HG02943 (cell line): ENCODE results near the gene GALK2.

Experiments used
- ATAC-seq: cut with Tn5 transposase; IDR thresholded peaks from one replicate; pipeline ENCODE4 v1.9.1; 2021; ENCODE audit warnings: mild to moderate bottlenecking, low read depth, moderate library complexity; ENCODE audit not compliant: unreplicated experiment

Gene GALK2

DNA sequence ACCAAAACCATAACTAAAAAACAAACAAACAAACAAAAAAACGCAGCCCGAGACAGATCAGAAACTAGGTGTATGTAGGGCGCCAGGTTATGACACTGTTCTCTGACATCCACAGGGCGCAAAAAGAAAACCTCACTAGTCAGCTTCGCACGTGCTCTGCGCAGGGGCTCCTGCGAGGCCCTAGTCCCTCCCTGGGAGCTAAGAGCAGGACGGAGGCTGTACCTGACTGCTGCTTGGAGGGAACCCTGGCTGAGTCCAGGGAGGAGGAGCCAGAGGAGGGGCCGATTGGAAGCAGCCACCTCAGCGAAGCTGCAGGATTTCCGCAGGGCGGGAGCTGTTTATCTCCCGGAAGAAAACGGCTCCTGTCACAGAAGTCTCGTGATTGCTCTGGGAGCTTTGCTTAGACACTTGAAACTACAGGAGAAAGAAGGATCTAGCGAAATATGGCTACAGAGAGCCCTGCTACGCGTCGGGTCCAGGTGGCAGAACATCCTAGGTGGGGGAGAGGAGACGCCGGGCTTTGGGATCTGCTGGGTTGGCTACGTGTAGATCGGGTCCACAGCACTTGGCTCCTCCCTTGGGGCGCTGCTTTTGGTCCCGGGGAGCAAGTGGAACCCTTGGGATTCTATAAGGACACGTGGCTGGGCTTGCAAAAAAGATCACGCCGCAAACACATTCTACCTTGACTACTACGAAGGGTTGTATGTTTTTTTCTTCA, at the start of gene GALK2:
GALK2 (plus strand) TSS at position 368 of the 718 bp plus-strand sequence; CDS start at position 444, 76 bp downstream.
- ATAC-seq: peak; percentile 87

DNA sequence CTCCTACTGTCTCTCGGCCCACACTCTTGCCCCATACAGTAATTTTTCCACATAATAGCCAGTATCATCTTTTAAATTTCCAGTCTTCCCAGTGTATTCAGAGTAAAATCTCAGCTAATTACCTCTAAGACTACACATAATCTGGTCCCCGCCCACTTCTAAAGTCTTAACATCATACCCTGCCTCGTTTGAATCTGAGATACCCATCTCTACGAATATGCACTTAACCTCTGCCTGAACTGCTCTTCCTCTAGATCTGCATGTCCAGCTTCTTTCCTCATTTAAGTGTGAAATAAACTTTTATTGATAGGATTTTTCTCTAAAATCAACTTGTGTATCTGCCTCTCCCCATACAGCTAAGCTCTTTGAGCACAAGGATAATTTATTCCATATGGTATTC, 49.2 kb upstream of the GALK2 start:
- ATAC-seq: no peak

DNA sequence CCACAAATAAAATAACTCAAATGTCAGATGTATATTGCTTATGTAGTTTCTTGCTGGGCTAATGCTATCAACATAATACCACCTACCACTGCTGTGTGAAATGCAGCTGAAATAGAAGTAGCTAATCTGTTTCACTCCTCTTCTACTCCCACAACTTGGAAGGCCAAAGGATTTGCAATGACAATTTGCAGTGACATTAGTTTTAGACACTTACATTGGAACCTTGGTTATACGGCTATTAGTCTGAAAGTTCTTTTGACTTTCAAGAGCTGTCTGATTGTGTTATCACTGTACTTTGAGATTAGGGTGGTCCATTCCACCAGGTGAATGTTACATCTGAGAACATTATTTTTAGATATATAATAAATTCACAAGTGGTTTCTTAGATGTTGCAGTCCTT, 48.1 kb upstream of the GALK2 start:
- no peak for ATAC-seq

DNA sequence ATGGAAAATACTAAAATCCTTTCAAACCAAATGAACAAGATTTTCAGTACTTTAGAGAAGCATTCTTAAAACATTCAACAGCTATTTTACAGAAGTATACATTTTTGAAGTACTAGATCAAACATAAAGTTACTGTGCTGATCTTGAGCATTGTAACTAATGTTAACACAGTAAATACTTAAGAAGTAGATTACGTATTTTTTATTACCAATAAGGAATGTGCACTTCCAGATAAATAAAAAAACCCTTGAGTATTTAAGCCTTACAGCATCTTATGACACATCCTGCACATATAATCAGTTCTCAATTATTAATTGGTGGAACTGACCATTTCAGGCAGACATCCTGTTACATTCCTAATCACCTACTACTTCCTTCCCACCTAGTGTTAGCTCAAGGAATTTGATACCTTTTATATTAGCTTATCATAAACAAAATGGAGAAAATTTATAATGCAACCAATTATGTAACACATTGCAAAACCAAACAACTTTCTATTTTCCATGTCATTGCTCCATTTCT, 47.4 kb upstream of the GALK2 start:
- no peak for ATAC-seq

DNA sequence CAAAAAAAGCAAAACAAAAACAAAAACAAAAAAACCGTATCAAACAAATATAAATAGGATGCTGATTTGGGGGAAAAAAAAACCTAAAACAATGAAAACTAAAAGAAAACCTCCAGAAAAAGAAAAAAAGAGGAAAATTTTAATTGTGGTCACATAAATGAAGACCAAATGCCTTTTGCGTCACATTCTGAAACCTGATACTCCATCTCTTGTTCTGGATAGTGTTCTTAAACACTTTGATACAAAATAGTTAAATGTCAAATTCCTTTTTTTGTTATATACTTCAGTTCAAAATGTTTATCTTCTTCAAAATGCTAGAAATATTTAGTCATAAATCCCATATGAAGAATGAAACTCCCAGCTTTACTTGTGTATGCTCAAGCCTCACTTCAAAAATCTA, 45.7 kb upstream of the GALK2 start:
- no peak for ATAC-seq

DNA sequence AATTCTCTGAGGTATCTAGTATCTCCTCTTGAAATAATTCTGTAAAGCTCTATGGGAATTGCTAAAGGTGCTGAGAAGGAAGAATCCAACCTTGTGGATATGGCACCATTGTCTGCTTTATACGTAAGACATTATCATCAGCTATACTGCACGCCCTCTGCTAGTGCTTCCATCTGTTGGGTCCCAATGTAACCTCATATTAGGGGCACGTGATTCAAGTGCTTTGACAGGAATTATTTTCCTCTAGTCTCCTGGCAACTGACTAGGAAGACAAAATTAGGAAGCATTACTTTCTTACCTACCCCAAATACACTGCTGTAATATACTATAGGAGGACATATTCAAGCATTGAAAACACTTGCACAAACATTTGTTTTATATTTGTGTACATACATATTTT, 38.6 kb upstream of the GALK2 start:
- ATAC-seq: no peak

DNA sequence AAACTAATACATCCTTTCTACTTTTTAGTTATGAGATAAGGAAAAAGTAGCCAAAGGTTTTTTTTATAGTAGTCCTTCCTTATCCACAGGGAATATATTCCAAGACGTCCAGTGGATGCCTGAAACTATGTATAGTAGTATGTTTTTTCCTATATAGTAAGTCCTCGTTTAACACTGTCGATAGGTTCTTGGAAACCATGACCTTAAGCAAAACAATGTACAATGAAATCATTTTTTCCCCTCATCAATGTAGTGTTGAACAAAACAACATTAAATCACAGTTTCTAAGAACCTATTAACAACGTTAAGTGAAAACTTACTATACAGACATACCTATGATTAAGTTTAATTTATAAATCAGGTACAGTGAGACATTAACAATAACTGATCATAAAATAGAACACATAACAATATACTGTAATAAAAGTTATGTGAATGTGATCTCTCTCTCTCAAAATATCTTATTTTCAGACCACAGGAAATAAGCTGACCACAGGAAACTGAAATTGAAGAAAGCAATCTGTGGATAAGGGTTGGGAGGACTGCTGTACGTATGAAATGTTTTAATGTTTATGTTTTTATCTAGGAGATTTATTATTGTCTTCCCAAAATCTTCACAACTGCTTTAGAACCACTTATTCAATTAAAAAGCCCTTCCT, 35.2 kb upstream of the GALK2 start:
- no peak for ATAC-seq

DNA sequence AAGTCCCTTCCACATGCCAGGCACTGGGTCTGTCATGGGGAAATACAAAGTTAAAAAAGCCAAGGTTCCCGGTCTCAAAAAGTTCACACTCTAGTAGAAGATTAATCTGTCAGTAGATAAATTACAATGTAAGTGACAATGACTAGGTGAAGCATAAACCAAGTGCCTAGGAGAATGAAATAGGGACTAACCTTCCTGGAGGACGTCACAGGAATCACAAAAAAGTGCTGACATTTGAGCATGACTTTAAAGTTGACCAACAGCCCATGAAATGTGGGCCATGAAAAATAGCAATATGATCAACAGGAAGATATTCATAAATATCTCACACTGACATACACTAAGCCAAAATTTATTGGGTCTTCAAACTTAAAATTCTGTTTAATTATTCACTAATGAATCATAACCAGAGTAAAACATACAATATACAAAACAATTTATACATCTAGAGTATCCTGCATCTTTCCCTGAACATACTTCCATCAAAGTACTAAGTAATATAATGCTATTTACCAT, 34.6 kb upstream of the GALK2 start:
- ATAC-seq: no peak

DNA sequence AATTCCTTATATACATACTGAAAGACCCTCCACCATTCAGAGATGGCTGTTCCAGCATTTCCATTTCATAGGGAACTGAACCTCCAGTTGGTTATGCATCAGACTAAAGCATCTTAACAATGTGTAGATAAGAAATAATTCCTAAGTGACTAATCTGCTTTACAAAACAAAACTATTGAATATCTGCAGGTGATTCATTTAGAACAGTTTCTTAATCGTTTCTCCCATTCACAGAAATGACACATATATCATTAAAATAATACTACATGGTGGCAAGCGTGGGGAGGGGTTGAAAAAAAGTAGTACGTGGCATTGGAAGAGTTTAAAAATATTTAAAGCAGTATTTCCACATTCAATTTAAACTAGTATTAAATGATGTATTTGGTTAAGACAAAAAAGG, 34.1 kb upstream of the GALK2 start:
- ATAC-seq: no peak

DNA sequence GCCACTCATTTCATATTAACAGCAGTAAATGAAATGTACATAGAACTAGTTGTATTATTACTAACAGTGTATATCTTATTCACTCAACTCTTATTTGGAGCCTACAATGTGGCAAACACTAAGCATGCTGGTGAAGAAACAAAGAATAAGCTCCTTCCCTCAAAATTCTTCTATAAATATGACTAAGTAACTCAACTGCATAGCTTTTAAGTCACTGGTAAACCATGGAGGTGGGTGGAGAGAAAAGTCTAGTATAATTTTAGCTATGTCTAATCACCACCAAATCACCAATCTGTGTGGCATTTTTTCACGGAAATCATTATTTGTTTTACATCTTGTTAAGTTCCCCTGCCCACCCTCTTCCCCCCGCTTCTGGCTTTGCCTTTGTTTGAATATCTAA, 32.2 kb upstream of the GALK2 start:
- no peak for ATAC-seq

DNA sequence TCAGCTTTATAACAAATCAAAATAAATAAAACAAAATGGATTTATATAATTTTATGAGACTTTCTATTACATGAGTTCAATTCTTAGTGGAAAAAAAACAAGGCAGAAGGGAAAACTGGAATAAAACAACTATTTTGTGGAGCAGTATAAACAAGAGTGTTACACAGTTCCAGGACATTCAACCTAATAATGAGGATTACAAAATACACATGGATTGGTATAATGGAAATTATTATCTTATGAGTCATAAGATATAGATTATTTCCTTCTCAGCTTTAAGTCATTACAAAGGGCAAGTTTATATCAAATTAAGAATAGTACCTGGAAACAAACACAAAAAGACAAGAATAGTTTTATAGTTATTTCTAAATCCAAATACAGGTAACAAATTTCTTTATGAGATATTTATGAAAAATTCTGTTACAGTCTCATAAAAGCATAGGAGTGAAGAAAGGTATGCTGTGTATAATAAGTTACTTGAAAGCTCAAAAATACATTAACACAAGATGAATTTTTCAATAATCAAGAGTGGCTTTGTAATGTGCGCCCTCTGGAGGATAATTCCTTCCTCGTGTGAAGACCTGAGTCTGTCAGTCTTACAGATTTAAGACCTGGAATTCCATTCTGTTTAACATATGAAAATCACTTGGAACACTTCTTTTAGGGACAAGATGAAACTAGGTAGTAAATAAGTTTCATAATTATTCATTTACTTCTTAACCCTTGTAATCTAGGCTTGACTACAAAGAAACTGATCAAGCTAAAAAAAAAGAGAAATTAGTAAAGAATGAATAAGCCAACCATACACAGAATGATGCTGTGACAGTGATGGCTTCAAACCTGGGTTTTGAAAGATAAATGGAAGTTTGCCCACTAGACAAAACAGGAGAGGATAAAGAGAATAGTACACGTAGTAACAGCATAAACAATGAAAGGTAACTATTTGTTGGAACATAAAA, 24.1 kb upstream of the GALK2 start:
- ATAC-seq: no peak

DNA sequence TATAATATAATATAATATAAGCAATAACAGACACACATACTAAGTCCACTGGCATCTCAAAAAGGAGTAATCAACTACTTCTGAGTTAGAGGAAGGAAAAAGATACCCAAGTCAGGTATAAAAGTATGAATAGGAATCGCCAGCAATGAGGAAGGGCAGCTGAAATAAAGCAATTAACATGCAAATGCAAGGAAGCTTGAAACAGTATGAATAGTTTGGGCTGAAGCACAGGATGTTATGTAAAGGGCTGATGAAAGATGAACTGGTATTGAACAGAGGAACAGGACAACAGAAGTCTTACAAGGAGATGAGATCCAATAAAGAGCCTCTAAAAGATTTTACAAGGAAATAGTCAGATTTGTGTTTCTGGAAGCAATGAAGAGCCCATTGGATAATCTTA, 21.7 kb upstream of the GALK2 start:
- no peak for ATAC-seq

DNA sequence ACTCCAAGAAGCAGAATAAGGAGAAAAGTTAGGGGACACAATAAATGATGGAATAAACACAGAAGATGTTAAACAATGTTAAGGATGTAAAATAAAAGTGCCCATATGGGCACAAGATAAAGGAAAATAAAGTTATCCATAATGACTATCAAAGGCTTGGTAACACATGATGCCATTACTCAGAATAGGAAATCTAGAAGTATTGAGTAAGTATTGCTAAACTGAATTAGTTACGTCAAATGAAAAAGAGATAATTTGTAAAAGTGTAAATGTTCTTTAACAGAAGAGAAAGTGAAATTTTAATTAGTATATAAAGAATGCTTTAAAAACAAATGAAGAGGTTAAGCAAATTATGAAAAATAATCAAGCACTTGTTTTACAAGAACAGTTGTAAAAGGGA, 21.3 kb upstream of the GALK2 start:
- ATAC-seq: no peak

DNA sequence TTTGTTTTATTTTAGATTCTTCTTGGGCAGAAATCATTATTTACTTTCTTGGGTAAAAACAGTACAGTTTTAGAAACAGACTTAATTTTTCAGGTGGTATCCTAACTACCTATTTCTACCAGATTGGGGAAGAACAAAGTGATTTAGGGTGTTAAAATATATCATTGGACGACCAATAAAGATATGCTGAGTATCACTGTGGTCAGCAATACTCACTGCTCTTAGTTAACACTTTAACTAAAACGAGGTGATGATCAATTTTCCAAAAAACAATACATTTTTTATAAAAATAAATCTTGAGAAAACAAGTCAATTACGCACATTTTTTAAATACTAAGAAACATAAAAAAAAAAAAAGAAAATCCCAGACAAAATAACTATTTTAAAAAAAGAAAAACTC, 18.2 kb upstream of the GALK2 start:
- no peak for ATAC-seq

DNA sequence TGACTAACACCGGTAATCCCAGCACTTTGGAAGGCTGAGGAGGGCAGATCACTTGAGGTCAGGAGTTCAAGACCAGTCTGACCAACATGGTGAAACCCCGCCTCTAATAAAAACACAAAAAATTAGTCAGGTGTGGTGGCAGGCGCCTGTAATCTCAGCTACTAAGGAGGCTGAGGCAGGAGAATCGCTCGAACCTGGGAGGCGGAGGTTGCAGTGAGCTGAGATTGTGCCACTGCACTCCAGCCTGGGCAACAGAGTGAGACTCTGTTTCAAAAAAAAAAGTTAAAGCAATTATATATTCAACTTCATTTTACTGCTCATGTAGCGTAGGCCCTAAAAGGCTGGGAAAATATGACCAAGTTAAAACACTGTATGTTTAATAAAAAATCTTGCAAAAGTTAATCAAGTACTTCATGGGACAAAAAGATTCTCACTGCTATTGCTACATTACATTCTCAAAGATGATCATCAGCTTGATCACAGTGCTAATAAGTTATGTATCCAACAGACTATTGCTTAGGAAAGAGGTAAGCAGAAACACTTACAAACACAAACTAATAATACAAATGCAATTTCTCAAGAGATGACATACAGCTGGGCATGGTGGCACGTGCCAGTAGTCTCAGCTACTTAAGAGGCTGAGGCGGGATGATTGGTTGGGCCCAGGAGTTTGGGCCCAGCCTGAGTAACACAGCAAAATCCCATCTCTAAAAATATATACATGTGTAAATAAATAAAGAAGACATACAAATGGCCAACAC, 17.3 kb upstream of the GALK2 start:
- ATAC-seq: no peak

DNA sequence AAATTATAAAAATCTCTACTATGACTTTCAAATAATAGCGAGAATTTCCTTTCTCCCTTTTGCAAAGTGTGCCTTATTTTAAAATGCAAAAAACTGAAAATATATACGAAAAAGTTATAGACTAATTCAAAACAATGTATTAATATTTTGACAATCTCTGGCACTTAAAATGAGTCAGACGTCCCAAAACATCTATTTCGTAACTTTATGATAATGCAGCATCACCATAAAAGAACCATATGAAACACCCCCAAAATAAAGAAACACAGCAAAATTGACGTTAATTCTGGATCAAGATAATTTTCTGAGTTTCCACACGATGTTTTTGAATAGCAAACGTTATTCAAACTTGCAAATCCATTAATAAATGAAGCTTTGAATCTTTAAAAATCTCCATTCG, 15.7 kb upstream of the GALK2 start:
- ATAC-seq: no peak

DNA sequence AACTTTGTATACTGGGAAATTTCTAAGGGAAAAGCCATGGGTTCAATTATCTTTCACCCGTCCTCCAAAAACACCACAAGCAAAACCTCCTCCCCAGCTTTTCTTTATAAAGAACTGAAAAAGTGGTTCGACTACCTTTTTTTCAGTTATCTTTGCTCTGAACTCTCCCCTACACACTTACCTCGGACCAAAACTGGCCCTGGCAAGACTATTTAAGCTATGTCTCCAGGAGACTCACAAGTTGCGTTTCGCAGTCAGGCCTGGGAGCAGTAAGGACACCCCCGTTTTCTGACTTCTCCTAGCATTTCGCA, 15.3 kb upstream of the GALK2 start:
- ATAC-seq: no peak

DNA sequence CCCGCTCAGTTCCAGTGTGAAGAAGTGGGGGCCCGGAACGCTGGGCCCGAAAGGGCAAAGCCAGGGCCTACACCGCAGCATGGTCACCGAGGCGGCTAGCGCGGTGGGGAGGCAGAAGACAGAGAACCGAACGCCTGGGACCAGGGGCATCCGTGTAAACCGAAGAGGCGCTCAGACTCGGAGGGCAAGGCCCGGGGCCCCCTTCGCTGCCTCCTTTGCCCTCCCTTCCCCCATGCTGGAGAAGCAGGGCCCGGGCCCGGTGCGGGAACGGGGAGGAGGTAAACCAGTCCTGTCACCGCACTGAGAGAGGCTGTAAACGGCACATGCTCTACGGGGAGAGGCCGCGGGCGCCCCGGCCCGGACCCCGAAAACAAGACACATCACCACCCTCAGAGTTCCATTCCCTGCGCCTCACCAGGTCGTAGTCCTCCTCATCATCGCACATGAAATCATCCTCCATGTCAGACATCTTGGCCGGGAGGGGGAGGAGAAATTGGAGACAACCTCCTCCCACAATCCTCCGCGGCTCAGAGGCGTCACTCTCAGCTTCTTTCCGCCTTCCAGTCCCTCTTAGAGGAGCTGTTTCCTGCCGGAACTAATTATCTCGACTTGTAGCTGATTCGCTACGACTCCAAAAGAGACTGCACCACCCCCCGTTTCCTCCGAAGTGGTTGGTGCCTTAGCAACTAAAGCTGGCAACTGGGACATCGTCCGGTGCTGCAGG, 14.8 kb upstream of the GALK2 start, which contains the start of gene COPS2:
COPS2 (minus strand) TSS at position 490 of the 724 bp plus-strand sequence; CDS start at position 469, 21 bp downstream.
- peak; percentile 91 for ATAC-seq

DNA sequence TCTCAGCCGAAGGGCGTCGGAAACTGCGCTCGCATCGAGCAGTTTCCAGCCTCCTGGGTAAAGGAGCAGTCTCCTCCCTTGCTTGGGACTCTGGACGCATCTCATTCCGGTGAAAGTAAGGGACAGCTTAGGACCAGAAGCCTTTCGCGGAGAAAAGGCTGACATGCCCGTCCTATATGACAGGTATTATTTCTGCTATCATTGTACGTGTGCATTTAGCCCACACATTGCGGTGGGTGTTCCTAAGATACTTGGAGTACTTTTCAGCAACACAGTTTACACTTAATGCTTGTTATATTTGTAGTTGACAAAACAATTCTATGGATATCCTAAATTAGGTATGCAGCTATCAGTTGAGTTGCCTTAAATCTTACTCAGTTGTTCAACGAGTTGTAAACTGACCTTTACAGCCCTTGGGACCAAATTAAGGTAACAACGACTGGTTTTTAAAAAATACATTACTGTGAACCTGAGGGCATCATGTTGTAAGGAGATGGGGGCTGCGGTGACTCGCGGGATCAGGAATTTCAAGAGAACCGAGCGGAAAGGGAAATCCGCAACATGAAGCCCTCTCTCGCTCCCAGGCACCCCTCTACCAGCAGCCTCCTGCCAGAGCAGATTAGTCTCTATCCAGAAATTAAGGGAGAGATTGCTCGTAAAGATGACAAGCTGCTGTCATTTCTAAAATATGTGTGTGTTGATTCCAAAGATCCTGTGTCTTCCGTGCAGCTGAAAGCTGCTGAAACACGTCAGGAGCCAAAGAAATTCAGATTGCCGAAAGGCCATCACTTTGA, 14.0 kb upstream of the GALK2 start:
- ATAC-seq: no peak
